Suprapubic skin (tissue), 4 donors: ENCODE measurements around the gene PPP1R13B.

Experiments used
- EP300 ChIP-seq: sonication (generic); formaldehyde crosslinking; IDR thresholded peaks from one replicate; pipeline ENCODE4 v1.6.1; 2017; ENCODE audit warnings: antibody characterized with exemption
- POLR2A ChIP-seq, 2 donors: fragments of 450-650 bp; IDR thresholded peaks; one replicate each; pipeline ENCODE4 v1.6.1; 2017; ENCODE audit warnings: antibody characterized with exemption in 2 of 2, mild to moderate bottlenecking in 2 of 2, moderate library complexity in 2 of 2
- POLR2AphosphoS5 ChIP-seq, 3 donors: sonication (generic); formaldehyde crosslinking; IDR thresholded peaks; one replicate each; pipeline ENCODE4 v1.6.1; 2017; ENCODE audit warnings: antibody characterized with exemption in 3 of 3
- TF ChIP-seq, protein P1 (sequence below), 2 donors: fragments of 200-600 bp in 1 of 2; fragments of 450-650 bp in 1 of 2; sonication (generic) in 1 of 2; IDR thresholded peaks; one replicate each; pipeline ENCODE4 v1.5.1; 2016 to 2019; ENCODE audit warnings: antibody characterized with exemption in 2 of 2, mild to moderate bottlenecking in 1 of 2, moderate library complexity in 1 of 2

GRCh38 chr14:103697206-103697602, 150.2 kb downstream of the PPP1R13B start:
- TF ChIP-seq, protein P1, sequence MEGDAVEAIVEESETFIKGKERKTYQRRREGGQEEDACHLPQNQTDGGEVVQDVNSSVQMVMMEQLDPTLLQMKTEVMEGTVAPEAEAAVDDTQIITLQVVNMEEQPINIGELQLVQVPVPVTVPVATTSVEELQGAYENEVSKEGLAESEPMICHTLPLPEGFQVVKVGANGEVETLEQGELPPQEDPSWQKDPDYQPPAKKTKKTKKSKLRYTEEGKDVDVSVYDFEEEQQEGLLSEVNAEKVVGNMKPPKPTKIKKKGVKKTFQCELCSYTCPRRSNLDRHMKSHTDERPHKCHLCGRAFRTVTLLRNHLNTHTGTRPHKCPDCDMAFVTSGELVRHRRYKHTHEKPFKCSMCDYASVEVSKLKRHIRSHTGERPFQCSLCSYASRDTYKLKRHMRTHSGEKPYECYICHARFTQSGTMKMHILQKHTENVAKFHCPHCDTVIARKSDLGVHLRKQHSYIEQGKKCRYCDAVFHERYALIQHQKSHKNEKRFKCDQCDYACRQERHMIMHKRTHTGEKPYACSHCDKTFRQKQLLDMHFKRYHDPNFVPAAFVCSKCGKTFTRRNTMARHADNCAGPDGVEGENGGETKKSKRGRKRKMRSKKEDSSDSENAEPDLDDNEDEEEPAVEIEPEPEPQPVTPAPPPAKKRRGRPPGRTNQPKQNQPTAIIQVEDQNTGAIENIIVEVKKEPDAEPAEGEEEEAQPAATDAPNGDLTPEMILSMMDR (IDR thresholded peaks at IDR 0.05): no peak
- TF ChIP-seq POLR2A (IDR thresholded peaks at IDR 0.05) (no peak), EP300 (no peak), POLR2AphosphoS5 (IDR thresholded peaks at IDR 0.05) (no peak)
